NCI-H187 (cell line): Measurements from ENCODE around the gene PAGR1.
"Not testable (repeated sequence)": the region's sequence is repeated elsewhere in the genome, so short reads cannot be mapped to it uniquely, and the experiment has no call there.

ENCODE experiments used
- DNase-seq, 2 experiments: peaks; one replicate each; lab custom pipeline; 2025; lab: John Stamatoyannopoulos, UW

The PAGR1 gene

GRCh38 chr16:29815793-29816693, at the start of gene PAGR1:
TSS of gene PAGR1 (plus strand) at chr16:29816152. CDS start at chr16:29816526, 374 bp downstream.
- DNase-seq = peak; percentile 90 to 94

GRCh38 chr16:29766571-29766970, 49.4 kb upstream of the PAGR1 start:
- DNase-seq = no peak

GRCh38 chr16:29767062-29767461, 48.9 kb upstream of the PAGR1 start:
- no peak for DNase-seq

GRCh38 chr16:29769507-29769906, 46.4 kb upstream of the PAGR1 start:
- no peak for DNase-seq

- no peak for DNase-seq
Measured at GRCh38 chr16:29770250-29770929, 45.6 kb upstream of the PAGR1 start.

- not testable (repeated sequence) for DNase-seq
Measured at GRCh38 chr16:29772330-29772729, 43.6 kb upstream of the PAGR1 start.

GRCh38 chr16:29774730-29775129, 41.2 kb upstream of the PAGR1 start:
- no peak for DNase-seq

GRCh38 chr16:29775742-29776408, 40.1 kb upstream of the PAGR1 start:
- no peak for DNase-seq

GRCh38 chr16:29777576-29778350, 38.2 kb upstream of the PAGR1 start, which contains the start of gene ZG16:
TSS of gene ZG16 (plus strand) at chr16:29778256. CDS start at chr16:29779267, 1,011 bp downstream.
- DNase-seq = no peak

- no peak for DNase-seq
Measured at GRCh38 chr16:29779474-29779873, 36.5 kb upstream of the PAGR1 start.

- not testable (repeated sequence) for DNase-seq
Measured at GRCh38 chr16:29783094-29783953, 32.6 kb upstream of the PAGR1 start.

GRCh38 chr16:29784157-29784556, 31.8 kb upstream of the PAGR1 start:
- no peak for DNase-seq

- DNase-seq = no peak
Measured at GRCh38 chr16:29784901-29785500, 31.0 kb upstream of the PAGR1 start.

- DNase-seq = not testable (repeated sequence)
Measured at GRCh38 chr16:29787155-29787554, 28.8 kb upstream of the PAGR1 start.

- DNase-seq = no peak
Measured at GRCh38 chr16:29789775-29790182, 26.2 kb upstream of the PAGR1 start.

- DNase-seq = peak; percentile 88 to 90
Measured at GRCh38 chr16:29790183-29790948, 25.6 kb upstream of the PAGR1 start, which contains the start of gene KIF22. TSS of gene KIF22 (plus strand) at chr16:29790751. CDS start at chr16:29790760, 9 bp downstream.

GRCh38 chr16:29790949-29791844, 24.8 kb upstream of the PAGR1 start:
- DNase-seq = no peak
